ENCODE measurements around the gene C1RL. TPM values are rescaled to one million over a fixed set of nuclear protein-coding genes. Genes with fewer than 3 reads are reported as not detected.

Gene C1RL
- total RNA-seq, 2 experiments from 2014 or later = 12.2 to 14.1 TPM

GRCh38 chr12:7112041-7112440 is 3.0 kb upstream of the C1RL start:
- H3K27me3 ChIP-seq (ENCODE audit: control insufficient read depth in 1 of 2, insufficient read depth in 2 of 2, low read length in 2 of 2) = no peaks in the 10 kb centered on the region
- H3K27ac Mint-ChIP-seq = no peak overlapping the region
- H3K4me1 Mint-ChIP-seq (ENCODE audit: low read depth) = peaks cover 28% of the 10 kb centered on the region
- H3K9me3 Mint-ChIP-seq = no peaks in the 10 kb centered on the region
- DNase-seq (no peak), ATAC-seq (ENCODE audit: poor library complexity) (no peak)
- intact Hi-C loops (cut with DNase I, micrococcal nuclease) = loop anchor here in 1 of 2 experiments (2.0 kb wide), 1 partner anchor 243 kb away; no protein-coding TSS in a partner anchor
- POLR2A ChIA-PET = no interaction called here
- H3K36me3 Mint-ChIP-seq (ENCODE audit: low read depth) = peaks cover 44% of the 10 kb centered on the region
- H3K36me3 ChIP-seq (ENCODE audit: insufficient read depth, low read length) = peaks cover 11% of the 10 kb centered on the region
- CTCF ChIA-PET = interaction anchor here (1.2 to 1.5 kb wide), 3 partner anchors 33 to 243 kb away, joined by 3 to 7 read pairs (median 6); no protein-coding TSS in a partner anchor
- no peak for TF ChIP-seq CTCF (IDR thresholded peaks at IDR 0.05)
- H3K4me3 Mint-ChIP-seq = no peak overlapping the region
- no peak overlapping the region for H3K27ac ChIP-seq (ENCODE audit: low read depth in 1 of 2, low read length in 2 of 2)
- no peaks in the 10 kb centered on the region for H3K9me3 ChIP-seq (ENCODE audit: control insufficient read depth in 1 of 2, insufficient read depth in 1 of 2, low read length in 2 of 2)
- H3K4me1 ChIP-seq (ENCODE audit: insufficient read depth, low read length) = peaks cover 36% of the 10 kb centered on the region
- H3K4me3 ChIP-seq (ENCODE audit: low read length) = no peak overlapping the region
- H3K27me3 Mint-ChIP-seq = no peaks in the 10 kb centered on the region

- CTCF ChIA-PET = interaction anchor here (1.4 kb wide), 1 partner anchor 241 kb away, joined by 6 read pairs; no protein-coding TSS in a partner anchor
- H3K4me3 ChIP-seq (ENCODE audit: low read length) = no peak overlapping the region
- intact Hi-C loops (cut with DNase I, micrococcal nuclease) = no loop called here
- Mint-ChIP-seq H3K27ac (no peak overlapping the region), H3K4me1 (ENCODE audit: low read depth) (peaks cover 41% of the 10 kb centered on the region), H3K27me3 (no peaks in the 10 kb centered on the region), H3K4me3 (no peak overlapping the region), H3K9me3 (peaks cover 7% of the 10 kb centered on the region), H3K36me3 (ENCODE audit: low read depth) (peaks cover 50% of the 10 kb centered on the region)
- POLR2A ChIA-PET = no interaction called here
- DNase-seq (peak in 1 of 14 experiments; percentile 15), ATAC-seq (ENCODE audit: poor library complexity) (no peak)
- TF ChIP-seq CTCF (IDR thresholded peaks at IDR 0.05) = no peak
- no peaks in the 10 kb centered on the region for H3K9me3 ChIP-seq (ENCODE audit: control insufficient read depth in 1 of 2, insufficient read depth in 1 of 2, low read length in 2 of 2)
- peaks cover 38% of the 10 kb centered on the region for H3K4me1 ChIP-seq (ENCODE audit: insufficient read depth, low read length)
- H3K36me3 ChIP-seq (ENCODE audit: insufficient read depth, low read length) = peaks cover 10% of the 10 kb centered on the region
- no peak overlapping the region for H3K27ac ChIP-seq (ENCODE audit: low read depth in 1 of 2, low read length in 2 of 2)
- no peaks in the 10 kb centered on the region for H3K27me3 ChIP-seq (ENCODE audit: control insufficient read depth in 1 of 2, insufficient read depth in 2 of 2, low read length in 2 of 2)
Measured at GRCh38 chr12:7110661-7111060, 1.6 kb upstream of the C1RL start.

- Mint-ChIP-seq H3K9me3 (peaks cover 9% of the 10 kb centered on the region), H3K4me1 (ENCODE audit: low read depth) (peaks cover 46% of the 10 kb centered on the region), H3K36me3 (ENCODE audit: low read depth) (peaks cover 44% of the 10 kb centered on the region), H3K27ac (peak overlapping the region; percentile 93), H3K4me3 (peak overlapping the region; percentile 88), H3K27me3 (no peaks in the 10 kb centered on the region)
- no peaks in the 10 kb centered on the region for H3K9me3 ChIP-seq (ENCODE audit: control insufficient read depth in 1 of 2, insufficient read depth in 1 of 2, low read length in 2 of 2)
- H3K4me1 ChIP-seq (ENCODE audit: insufficient read depth, low read length) = peaks cover 43% of the 10 kb centered on the region
- H3K4me3 ChIP-seq (ENCODE audit: low read length) = peak overlapping the region; percentile 70
- intact Hi-C loops (cut with DNase I, micrococcal nuclease) = loop anchor here (1.0 to 5.0 kb wide), 3 partner anchors 92 to 185 kb away; partner anchors contain the start of genes LPCAT3 (in 2 of the 2), EMG1 (in 1 of the 2) and PHB2 (in 1 of the 2)
- no peak overlapping the region for H3K27ac ChIP-seq (ENCODE audit: low read depth in 1 of 2, low read length in 2 of 2)
- no peaks in the 10 kb centered on the region for H3K27me3 ChIP-seq (ENCODE audit: control insufficient read depth in 1 of 2, insufficient read depth in 2 of 2, low read length in 2 of 2)
- DNase-seq = no peak
- peaks cover 12% of the 10 kb centered on the region for H3K36me3 ChIP-seq (ENCODE audit: insufficient read depth, low read length)
- no peak for ATAC-seq (ENCODE audit: poor library complexity)
- ChIA-PET CTCF (interaction anchor here (0.5 to 3.4 kb wide), 17 partner anchors 8 to 240 kb away, joined by 3 to 16 read pairs (median 3); partner anchors contain the start of genes C12orf57, CLSTN3, LPCAT3 and RNU7-1), POLR2A (interaction anchor here (2.1 to 3.8 kb wide), 6 partner anchors 20 to 240 kb away, joined by 8 to 56 read pairs (median 20); partner anchors contain the start of genes C12orf57, CLSTN3, LPCAT3 and RBP5)
- TF ChIP-seq CTCF (IDR thresholded peaks at IDR 0.05) = no peak
Measured at GRCh38 chr12:7109572-7109920, 532 bp upstream of the C1RL start.
